NCI-H1092 (cell line): ENCODE results near the gene HDAC4.

Experiments used
- DNase-seq: peaks from one replicate; lab custom pipeline; 2025; lab: John Stamatoyannopoulos, UW

Gene HDAC4

GRCh38 chr2:239307921-239308613, 92.8 kb downstream of the HDAC4 start:
- DNase-seq: no peak

GRCh38 chr2:239307221-239307569, 93.6 kb downstream of the HDAC4 start:
- DNase-seq: no peak

GRCh38 chr2:239306274-239307220, 94.3 kb downstream of the HDAC4 start:
- DNase-seq: no peak

GRCh38 chr2:239305771-239306170, 95.0 kb downstream of the HDAC4 start:
- no peak for DNase-seq

- no peak for DNase-seq
Measured at GRCh38 chr2:239305222-239305575, 95.6 kb downstream of the HDAC4 start.

- DNase-seq: no peak
Measured at GRCh38 chr2:239304533-239305221, 96.1 kb downstream of the HDAC4 start.

- DNase-seq: no peak
Measured at GRCh38 chr2:239303711-239304532, 96.9 kb downstream of the HDAC4 start.

- no peak for DNase-seq
Measured at GRCh38 chr2:239302808-239303557, 97.8 kb downstream of the HDAC4 start.

- no peak for DNase-seq
Measured at GRCh38 chr2:239302083-239302807, 98.6 kb downstream of the HDAC4 start.

- DNase-seq: no peak
Measured at GRCh38 chr2:239300871-239301735, 99.7 kb downstream of the HDAC4 start.

- DNase-seq: no peak
Measured at GRCh38 chr2:239300242-239300641, 100.6 kb downstream of the HDAC4 start.

- no peak for DNase-seq
Measured at GRCh38 chr2:239299218-239299939, 101.4 kb downstream of the HDAC4 start.

- no peak for DNase-seq
Measured at GRCh38 chr2:239298116-239298804, 102.6 kb downstream of the HDAC4 start.

GRCh38 chr2:239297142-239298004, 103.4 kb downstream of the HDAC4 start:
- DNase-seq: no peak

GRCh38 chr2:239296020-239296932, 104.5 kb downstream of the HDAC4 start:
- DNase-seq: no peak

GRCh38 chr2:239295377-239296019, 105.3 kb downstream of the HDAC4 start:
- no peak for DNase-seq
